ENCODE data around the gene TMEM178A.
"Not testable (repeated sequence)": the region's sequence is repeated elsewhere in the genome, so short reads cannot be mapped to it uniquely, and the experiment has no call there.

TMEM178A gene

DNA sequence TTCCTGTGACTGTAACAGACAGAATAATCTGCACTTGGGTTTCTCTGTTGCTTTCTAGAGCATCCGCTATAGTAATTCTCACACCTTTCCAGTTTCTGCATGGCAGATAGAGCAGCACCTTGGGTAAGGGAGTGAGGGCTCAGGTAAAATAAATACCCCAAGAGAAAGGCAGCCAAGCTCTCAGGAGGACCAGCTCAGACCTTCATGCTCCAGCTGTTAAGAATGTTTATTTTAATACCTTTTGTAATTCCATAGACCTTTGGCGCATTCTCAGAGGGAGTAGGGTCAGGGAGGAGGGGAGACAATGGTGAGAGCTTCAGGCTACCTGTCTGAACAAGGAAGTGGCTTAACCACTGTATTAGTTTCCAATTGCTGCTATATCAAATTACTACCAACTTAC, 16.2 kb upstream of the TMEM178A start:
- no peak for DNase-seq

DNA sequence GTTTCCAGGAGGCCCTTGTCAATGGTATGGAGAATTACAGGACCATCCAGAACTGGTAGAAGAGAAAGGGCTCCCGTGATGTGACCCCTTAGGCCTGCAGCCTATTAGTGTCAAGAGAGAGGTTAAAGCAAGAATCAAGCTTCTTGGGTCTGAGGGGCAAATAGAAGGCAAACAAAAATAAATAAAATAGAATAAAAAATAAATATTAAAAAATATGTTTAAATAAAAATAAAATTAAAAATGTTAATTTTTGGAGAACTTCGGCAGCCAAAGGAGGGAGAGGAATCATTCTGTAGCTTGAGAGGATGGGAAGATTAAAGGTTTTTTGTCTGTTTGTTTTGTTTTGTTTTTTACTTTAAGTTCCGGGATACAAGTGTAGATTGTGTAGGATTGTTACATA, 15.2 kb upstream of the TMEM178A start:
- no peak for DNase-seq

GRCh38 chr2:39656215-39656614, 9.5 kb upstream of the TMEM178A start:
- not testable (repeated sequence) for DNase-seq

DNA sequence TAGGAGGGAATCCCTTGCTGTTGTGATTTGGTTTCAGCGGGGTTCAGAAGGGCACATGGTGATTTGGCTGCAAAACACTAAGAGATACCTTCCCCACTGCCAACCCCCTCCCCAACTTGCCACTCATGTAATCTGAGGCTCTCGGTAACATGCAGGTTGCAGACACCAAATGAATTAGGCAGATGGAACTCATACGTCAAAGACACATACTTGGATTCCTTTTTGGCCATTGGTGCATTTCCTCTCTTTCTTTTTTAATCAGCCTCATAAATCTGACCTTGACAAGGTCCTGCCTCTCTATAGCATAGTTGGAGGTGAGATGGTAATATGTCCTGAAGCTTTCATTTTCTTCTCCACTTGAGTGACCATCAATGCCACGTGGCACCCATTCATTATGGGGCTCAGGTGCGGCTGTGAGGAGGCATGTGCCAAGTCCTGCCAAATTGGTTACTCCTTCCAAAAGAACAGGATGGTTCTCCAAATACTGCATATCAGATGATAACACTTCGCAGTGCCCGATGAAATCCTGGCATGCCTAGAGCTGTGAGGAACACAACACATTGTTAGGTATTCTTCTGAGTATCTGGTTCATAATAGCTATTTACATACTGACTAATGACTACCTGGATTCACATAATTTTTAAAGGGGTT, 8.3 kb upstream of the TMEM178A start:
- no peak for DNase-seq

DNA sequence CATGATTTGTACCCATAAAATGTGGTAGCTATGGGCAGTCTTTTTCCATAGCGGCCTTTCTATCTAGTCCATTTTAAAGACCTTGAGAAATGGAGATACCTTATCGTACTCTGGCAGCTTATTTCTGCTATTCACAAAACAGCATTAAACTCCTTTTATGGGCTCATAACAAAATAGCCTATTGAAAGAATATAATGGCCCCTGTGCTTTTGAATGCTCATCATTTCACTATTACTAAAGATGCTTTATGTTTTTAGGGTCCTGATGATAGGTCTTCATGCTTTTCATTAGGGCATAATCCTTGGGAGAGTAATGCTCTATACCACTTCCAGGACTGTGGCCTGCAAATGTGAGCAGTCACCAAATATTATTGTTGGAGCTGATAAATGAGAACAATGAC, 7.3 kb upstream of the TMEM178A start:
- DNase-seq = no peak

- no peak for DNase-seq
Measured at GRCh38 chr2:39659765-39660611, 5.7 kb upstream of the TMEM178A start.

DNA sequence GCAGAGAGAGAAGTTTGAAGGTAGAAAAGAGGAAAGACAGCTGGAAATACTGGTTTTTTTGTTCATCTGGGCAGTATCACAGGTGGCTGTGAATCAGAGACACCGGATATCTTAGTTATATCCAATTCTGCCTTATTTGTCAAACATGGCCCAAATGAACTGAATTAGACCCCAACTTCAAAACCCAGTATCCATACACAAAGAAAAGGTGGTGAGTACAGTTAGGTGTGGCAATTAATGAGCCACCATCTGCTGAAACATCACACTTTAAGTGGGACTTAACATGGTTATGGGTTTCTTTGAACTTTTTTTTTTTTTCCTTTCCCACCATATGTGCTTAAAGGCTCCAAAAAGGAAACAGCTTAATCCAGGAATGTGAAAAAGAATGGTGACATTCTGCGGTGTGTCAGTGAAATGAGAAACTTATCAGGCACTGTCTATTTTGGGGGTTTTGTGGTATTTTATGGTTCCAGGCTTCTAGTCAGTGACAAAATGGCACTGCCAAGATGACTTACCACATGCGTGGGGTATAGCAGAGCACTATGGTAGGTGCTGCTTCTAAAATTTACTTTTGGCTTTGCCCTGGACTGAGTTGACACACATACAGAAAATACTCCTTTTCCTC, 5.0 kb upstream of the TMEM178A start:
- DNase-seq = no peak

GRCh38 chr2:39661826-39662225, 3.9 kb upstream of the TMEM178A start:
- no peak for DNase-seq

DNA sequence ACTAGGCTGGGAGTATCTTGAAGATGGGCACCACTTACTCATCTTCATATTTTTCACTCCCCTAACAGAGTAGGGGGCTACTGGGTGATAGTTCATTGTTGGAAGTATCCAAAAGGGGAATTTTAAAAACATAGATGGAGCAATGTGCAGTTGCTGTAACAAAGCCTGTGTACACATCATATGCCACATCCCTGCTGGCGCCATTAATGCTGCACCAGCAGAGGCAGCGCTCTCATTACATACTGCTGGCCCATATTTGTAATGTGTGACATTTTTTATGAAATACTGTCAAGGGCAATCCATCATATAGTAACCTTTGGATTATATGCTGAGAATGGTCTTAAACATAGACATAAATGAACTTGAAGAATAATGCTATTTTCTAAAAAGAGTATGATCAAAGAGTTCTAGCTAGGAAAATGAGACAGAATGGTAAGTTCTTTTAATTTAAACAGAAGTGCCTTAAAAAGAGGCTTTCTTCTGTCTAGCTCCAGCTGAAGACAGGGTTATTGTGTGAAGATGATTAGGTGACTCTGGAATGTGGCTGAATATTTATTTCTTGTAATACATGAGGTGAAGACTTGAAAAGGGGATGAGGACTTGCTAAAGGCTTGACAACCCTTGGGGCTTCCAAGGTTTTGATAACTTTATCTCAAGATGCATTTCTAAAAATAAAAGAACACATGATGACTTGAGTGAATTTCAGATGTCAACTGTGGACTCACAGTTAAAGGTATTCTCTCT, 2.4 kb upstream of the TMEM178A start:
- DNase-seq = no peak

- no peak for DNase-seq
Measured at GRCh38 chr2:39664232-39664887, 1.4 kb upstream of the TMEM178A start.

GRCh38 chr2:39664888-39665591, 677 bp upstream of the TMEM178A start:
- no peak for DNase-seq

- DNase-seq = no peak
Measured at GRCh38 chr2:39666491-39667101, 879 bp downstream of the TMEM178A start.

GRCh38 chr2:39667104-39667885, 1.6 kb downstream of the TMEM178A start:
- DNase-seq = no peak

DNA sequence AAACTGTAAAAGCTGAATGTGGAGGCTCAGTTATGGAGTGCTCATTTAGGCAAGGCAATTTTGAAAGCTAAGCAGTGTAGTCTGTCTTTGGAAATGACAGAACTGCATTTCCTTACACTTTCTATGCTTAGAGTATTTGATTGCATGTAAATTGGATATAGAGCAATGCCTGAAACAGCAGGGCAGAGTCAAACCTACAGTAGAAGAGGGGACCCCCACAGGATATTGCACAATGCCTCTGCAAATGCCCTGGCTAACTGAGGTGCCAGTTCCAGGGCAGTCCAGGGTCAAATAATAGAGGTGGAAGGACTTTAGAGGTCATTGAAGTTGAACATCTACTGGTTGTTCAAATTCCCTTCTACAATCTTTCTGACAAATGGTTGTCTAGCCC, 2.2 kb downstream of the TMEM178A start:
- no peak for DNase-seq

DNA sequence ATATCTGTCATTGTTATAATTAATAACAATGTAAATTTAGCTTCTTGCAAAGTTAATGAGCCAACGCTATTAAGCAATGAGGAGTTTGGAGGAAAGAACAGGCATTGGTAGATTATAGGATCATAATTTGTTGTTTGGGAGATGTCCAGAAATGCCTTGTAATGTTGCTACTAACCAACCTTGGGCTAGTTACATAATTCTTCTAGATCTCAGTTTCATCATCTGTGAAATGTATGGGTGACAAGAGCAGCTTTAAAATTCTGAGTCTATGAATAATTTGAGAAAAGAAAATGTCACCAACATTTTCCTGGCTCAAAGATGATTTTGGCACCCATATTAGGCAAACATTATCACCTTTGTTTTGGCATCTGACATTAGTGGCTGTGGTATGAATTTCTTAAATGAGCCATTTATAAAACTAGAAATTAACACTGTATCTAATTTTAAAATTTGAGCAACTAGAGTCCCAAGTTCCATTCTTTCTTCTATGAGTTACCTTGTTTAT, 2.9 kb downstream of the TMEM178A start:
- no peak for DNase-seq

DNA sequence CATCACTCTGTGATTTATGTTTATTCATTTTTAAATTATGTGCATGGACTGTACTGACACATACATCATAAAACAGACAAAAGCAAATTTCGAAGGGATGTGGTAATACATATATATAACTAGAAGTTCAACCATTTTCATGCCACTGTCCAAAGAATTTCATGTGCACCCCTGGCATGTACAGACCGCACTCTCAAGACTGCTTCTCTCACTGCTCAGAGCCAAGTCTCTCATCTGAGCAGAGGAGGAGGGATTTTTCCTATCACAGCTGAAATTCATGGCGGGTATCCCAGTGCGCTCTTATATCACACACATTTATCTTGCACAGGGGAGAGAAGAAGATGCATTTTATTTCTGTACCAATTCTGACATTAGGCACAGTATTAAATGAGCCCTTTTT, 5.9 kb downstream of the TMEM178A start:
- no peak for DNase-seq

DNA sequence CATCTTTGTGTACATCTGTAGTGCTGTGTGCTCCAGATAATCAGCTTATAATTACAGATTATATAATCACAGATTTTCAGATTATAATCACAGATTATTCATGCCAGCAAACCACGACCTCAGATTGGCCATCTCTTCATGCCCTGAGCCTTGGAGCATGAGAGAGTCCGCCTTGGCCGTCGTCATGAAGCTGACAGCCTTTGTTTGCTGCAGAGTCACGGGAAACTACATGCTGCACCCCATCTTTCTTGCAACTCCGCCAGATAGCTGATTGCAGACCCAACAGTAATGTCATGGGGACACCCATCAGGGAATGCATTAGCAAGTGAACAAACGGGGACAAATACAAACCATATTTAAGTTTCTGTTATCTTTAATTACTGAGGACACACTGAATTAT, 7.3 kb downstream of the TMEM178A start:
- DNase-seq = no peak

DNA sequence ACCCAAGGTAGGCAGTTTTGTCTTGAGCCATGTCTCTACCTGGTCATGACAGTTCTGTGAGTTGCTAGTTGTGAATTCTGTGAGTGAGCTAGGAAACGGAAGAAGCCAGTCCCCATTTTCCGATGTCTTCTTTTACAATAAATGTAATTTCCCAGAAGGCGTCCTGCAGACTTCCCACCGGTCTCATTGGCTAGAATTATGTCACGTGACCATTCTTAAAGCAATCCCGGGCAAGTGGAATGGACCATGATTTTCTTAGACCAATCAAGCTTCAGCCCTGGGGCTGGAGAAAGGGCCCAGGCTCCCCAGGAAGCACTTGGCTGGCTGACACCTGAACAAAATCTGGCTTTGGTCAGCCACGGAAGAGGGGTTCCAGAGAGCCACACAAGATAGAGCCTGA, 10.6 kb downstream of the TMEM178A start:
- DNase-seq = no peak

DNA sequence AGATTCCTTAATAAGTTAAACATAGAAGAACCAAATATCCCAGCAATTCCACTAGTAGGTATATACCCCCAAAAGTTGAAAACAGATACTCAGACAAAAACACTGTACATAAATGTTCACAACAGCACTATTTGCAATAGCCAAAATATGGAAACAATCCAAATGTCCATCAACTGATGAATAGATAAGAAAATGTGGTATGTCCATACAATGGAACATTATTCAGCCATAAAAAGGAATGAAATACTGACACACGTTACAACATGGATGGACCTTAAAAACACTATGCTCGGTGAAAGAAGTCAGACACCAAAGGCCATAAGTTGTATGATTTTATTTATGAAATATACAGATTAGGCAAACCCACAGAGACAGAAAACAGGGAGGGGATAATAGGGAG, 12.5 kb downstream of the TMEM178A start:
- DNase-seq = no peak

DNA sequence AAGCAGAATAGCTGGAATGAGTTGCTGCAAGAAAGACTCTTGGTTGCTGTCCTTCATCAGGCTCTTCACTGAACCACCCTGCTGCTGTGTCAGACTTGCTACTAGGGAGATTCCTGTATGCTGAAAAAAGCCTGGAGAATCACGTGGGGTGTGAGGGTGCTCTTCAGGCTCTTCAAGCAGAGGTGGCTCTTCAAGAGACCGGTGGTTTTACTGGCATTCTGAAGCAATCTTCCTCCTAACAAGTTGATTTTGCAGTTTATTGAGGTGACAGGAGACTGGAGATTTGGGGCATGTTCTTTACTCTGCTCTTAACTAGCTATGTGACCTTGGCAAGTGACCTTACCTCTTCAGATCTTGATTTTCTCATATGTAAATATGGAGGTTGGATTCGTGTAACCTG, 14.1 kb downstream of the TMEM178A start:
- no peak for DNase-seq
